Measurements from ENCODE around the gene PIP5K1A.
"Not testable (repeated sequence)": the region's sequence is repeated elsewhere in the genome, so short reads cannot be mapped to it uniquely, and the experiment has no call there.

Gene PIP5K1A

GRCh38 chr1:151166505-151166956 is 31.8 kb upstream of the PIP5K1A start:
- Histone ChIP-seq H3K27ac (ENCODE audit: insufficient read depth, low read depth, low read length, poor library complexity, severe bottlenecking) (peak overlapping the region; percentile 60), H3K27me3 (ENCODE audit: control insufficient read depth, insufficient read depth, low read length, poor library complexity, severe bottlenecking) (no peaks in the 10 kb centered on the region), H3K36me3 (ENCODE audit: control insufficient read depth, insufficient read depth, low read length) (peaks cover 4% of the 10 kb centered on the region), H3K4me3 (ENCODE audit: insufficient read depth, low read depth, low read length) (peak overlapping the region; percentile 95), H3K9me3 (ENCODE audit: control insufficient read depth, low read length) (no peaks in the 10 kb centered on the region), H3K4me1 (ENCODE audit: control insufficient read depth, insufficient read depth, low read length) (peaks cover 16% of the 10 kb centered on the region)
- WGBS, 2 experiments, result 8 to 10% methylated on average over 15 of the region's 15 CpGs

- Histone ChIP-seq H3K36me3 (ENCODE audit: control insufficient read depth, insufficient read depth, low read length) (no peaks in the 10 kb centered on the region), H3K4me1 (ENCODE audit: control insufficient read depth, insufficient read depth, low read length) (peaks cover 16% of the 10 kb centered on the region), H3K9me3 (ENCODE audit: control insufficient read depth, low read length) (no peaks in the 10 kb centered on the region), H3K4me3 (ENCODE audit: insufficient read depth, low read depth, low read length) (peak overlapping the region; percentile 95), H3K27ac (ENCODE audit: insufficient read depth, low read depth, low read length, poor library complexity, severe bottlenecking) (no peak overlapping the region), H3K27me3 (ENCODE audit: control insufficient read depth, insufficient read depth, low read length, poor library complexity, severe bottlenecking) (no peaks in the 10 kb centered on the region)
- 95% methylated on average over 6 of the region's 6 CpGs for WGBS, 2 experiments
These were observed 31.2 kb upstream of the PIP5K1A start for GRCh38 chr1:151167116-151167515.

- Histone ChIP-seq H3K27ac (ENCODE audit: insufficient read depth, low read depth, low read length, poor library complexity, severe bottlenecking) (no peak overlapping the region), H3K4me3 (ENCODE audit: insufficient read depth, low read depth, low read length) (no peak overlapping the region), H3K27me3 (ENCODE audit: control insufficient read depth, insufficient read depth, low read length, poor library complexity, severe bottlenecking) (no peaks in the 10 kb centered on the region), H3K36me3 (ENCODE audit: control insufficient read depth, insufficient read depth, low read length) (peaks cover 7% of the 10 kb centered on the region), H3K4me1 (ENCODE audit: control insufficient read depth, insufficient read depth, low read length) (peaks cover 5% of the 10 kb centered on the region), H3K9me3 (ENCODE audit: control insufficient read depth, low read length) (no peaks in the 10 kb centered on the region)
- 83 to 93% methylated on average over 4 to 5 of the region's 5 CpGs for WGBS, 2 experiments
These were observed 27.2 kb upstream of the PIP5K1A start for GRCh38 chr1:151171190-151171589.

- 95 to 99% methylated on average over 4 to 5 of the region's 6 CpGs for WGBS, 2 experiments
- peaks cover 24% of the 10 kb centered on the region for H3K36me3 ChIP-seq (ENCODE audit: control insufficient read depth, insufficient read depth, low read length)
These were observed 23.2 kb upstream of the PIP5K1A start for GRCh38 chr1:151175041-151175741.

GRCh38 chr1:151175863-151176262 is 22.5 kb upstream of the PIP5K1A start, which contains the start of gene TMOD4:
Gene TMOD4 (minus strand): TSS chr1:151175981. CDS start chr1:151174875, 1,106 bp downstream.
- 89% methylated on average over 2 to 4 of the region's 4 CpGs for WGBS, 2 experiments
- peak within 1 kb of the TSS; percentile 6 for H3K27ac ChIP-seq (ENCODE audit: insufficient read depth, low read depth, low read length, poor library complexity, severe bottlenecking)

More at GRCh38 chr1:151175041-151175741, 23.2 kb upstream of the PIP5K1A start:
- Histone ChIP-seq H3K4me1 (ENCODE audit: control insufficient read depth, insufficient read depth, low read length) (no peaks in the 10 kb centered on the region), H3K4me3 (ENCODE audit: insufficient read depth, low read depth, low read length) (no peak overlapping the region), H3K27ac (ENCODE audit: insufficient read depth, low read depth, low read length, poor library complexity, severe bottlenecking) (no peak overlapping the region), H3K27me3 (ENCODE audit: control insufficient read depth, insufficient read depth, low read length, poor library complexity, severe bottlenecking) (no peaks in the 10 kb centered on the region), H3K9me3 (ENCODE audit: control insufficient read depth, low read length) (no peaks in the 10 kb centered on the region)

GRCh38 chr1:151176514-151177045 is 21.8 kb upstream of the PIP5K1A start:
- 95% methylated on average over 17 of the region's 17 CpGs for WGBS, 2 experiments
- no peaks in the 10 kb centered on the region for H3K4me1 ChIP-seq (ENCODE audit: control insufficient read depth, insufficient read depth, low read length)
- peaks cover 34% of the 10 kb centered on the region for H3K36me3 ChIP-seq (ENCODE audit: control insufficient read depth, insufficient read depth, low read length)
- peak overlapping the region; percentile 6 for H3K27ac ChIP-seq (ENCODE audit: insufficient read depth, low read depth, low read length, poor library complexity, severe bottlenecking)
- no peaks in the 10 kb centered on the region for H3K27me3 ChIP-seq (ENCODE audit: control insufficient read depth, insufficient read depth, low read length, poor library complexity, severe bottlenecking)
- H3K4me3 ChIP-seq (ENCODE audit: insufficient read depth, low read depth, low read length), result no peak overlapping the region
- H3K9me3 ChIP-seq (ENCODE audit: control insufficient read depth, low read length), result no peaks in the 10 kb centered on the region

More at GRCh38 chr1:151175863-151176262, 22.5 kb upstream of the PIP5K1A start, which contains the start of gene TMOD4:
- no peaks in the 10 kb centered on the region for H3K4me1 ChIP-seq (ENCODE audit: control insufficient read depth, insufficient read depth, low read length)
- H3K27me3 ChIP-seq (ENCODE audit: control insufficient read depth, insufficient read depth, low read length, poor library complexity, severe bottlenecking), result no peaks in the 10 kb centered on the region
- H3K9me3 ChIP-seq (ENCODE audit: control insufficient read depth, low read length), result no peaks in the 10 kb centered on the region
- H3K4me3 ChIP-seq (ENCODE audit: insufficient read depth, low read depth, low read length), result no peak within 1 kb of the TSS
- H3K36me3 ChIP-seq (ENCODE audit: control insufficient read depth, insufficient read depth, low read length), result peaks cover 28% of the 10 kb centered on the region

GRCh38 chr1:151184211-151184610 is 14.1 kb upstream of the PIP5K1A start:
- 95 to 97% methylated on average over 9 to 10 of the region's 10 CpGs for WGBS, 2 experiments
- peaks cover 44% of the 10 kb centered on the region for H3K36me3 ChIP-seq (ENCODE audit: control insufficient read depth, insufficient read depth, low read length)

GRCh38 chr1:151187205-151187604 is 11.1 kb upstream of the PIP5K1A start:
- no peak overlapping the region for H3K27ac ChIP-seq (ENCODE audit: insufficient read depth, low read depth, low read length, poor library complexity, severe bottlenecking)
- H3K36me3 ChIP-seq (ENCODE audit: control insufficient read depth, insufficient read depth, low read length), result peaks cover 30% of the 10 kb centered on the region
- H3K9me3 ChIP-seq (ENCODE audit: control insufficient read depth, low read length), result no peaks in the 10 kb centered on the region
- peaks cover 10% of the 10 kb centered on the region for H3K4me1 ChIP-seq (ENCODE audit: control insufficient read depth, insufficient read depth, low read length)
- H3K4me3 ChIP-seq (ENCODE audit: insufficient read depth, low read depth, low read length), result no peak overlapping the region
- 100% methylated on average over 1 of the region's 1 CpG; no CpG with 5 or more reads in 1 of the 2 experiments for WGBS, 2 experiments
- H3K27me3 ChIP-seq (ENCODE audit: control insufficient read depth, insufficient read depth, low read length, poor library complexity, severe bottlenecking), result no peaks in the 10 kb centered on the region

More at GRCh38 chr1:151184211-151184610, 14.1 kb upstream of the PIP5K1A start:
- Histone ChIP-seq H3K9me3 (ENCODE audit: control insufficient read depth, low read length) (no peaks in the 10 kb centered on the region), H3K27me3 (ENCODE audit: control insufficient read depth, insufficient read depth, low read length, poor library complexity, severe bottlenecking) (no peaks in the 10 kb centered on the region), H3K4me3 (ENCODE audit: insufficient read depth, low read depth, low read length) (no peak overlapping the region), H3K4me1 (ENCODE audit: control insufficient read depth, insufficient read depth, low read length) (peaks cover 10% of the 10 kb centered on the region), H3K27ac (ENCODE audit: insufficient read depth, low read depth, low read length, poor library complexity, severe bottlenecking) (no peak overlapping the region)

GRCh38 chr1:151188667-151189066 is 9.7 kb upstream of the PIP5K1A start:
- peaks cover 16% of the 10 kb centered on the region for H3K36me3 ChIP-seq (ENCODE audit: control insufficient read depth, insufficient read depth, low read length)
- not testable (repeated sequence) for H3K27me3 ChIP-seq (ENCODE audit: control insufficient read depth, insufficient read depth, low read length, poor library complexity, severe bottlenecking); H3K27ac ChIP-seq (ENCODE audit: insufficient read depth, low read depth, low read length, poor library complexity, severe bottlenecking); H3K9me3 ChIP-seq (ENCODE audit: control insufficient read depth, low read length)
- H3K4me1 ChIP-seq (ENCODE audit: control insufficient read depth, insufficient read depth, low read length), result peaks cover 10% of the 10 kb centered on the region
- WGBS, 2 experiments, result 80 to 93% methylated on average over 8 of the region's 8 CpGs
- H3K4me3 ChIP-seq (ENCODE audit: insufficient read depth, low read depth, low read length), result peak overlapping the region; percentile 93

GRCh38 chr1:151189637-151190445 is 8.5 kb upstream of the PIP5K1A start, which contains the start of gene VPS72:
Gene VPS72 (minus strand): TSS chr1:151190197. CDS start chr1:151190121, 76 bp downstream.
- WGBS, 2 experiments, result 0 to 1% methylated on average over 41 to 42 of the region's 42 CpGs
- Histone ChIP-seq H3K27me3 (ENCODE audit: control insufficient read depth, insufficient read depth, low read length, poor library complexity, severe bottlenecking) (no peaks in the 10 kb centered on the region), H3K4me3 (ENCODE audit: insufficient read depth, low read depth, low read length) (peak within 1 kb of the TSS; percentile 93), H3K4me1 (ENCODE audit: control insufficient read depth, insufficient read depth, low read length) (peaks cover 10% of the 10 kb centered on the region), H3K36me3 (ENCODE audit: control insufficient read depth, insufficient read depth, low read length) (peaks cover 7% of the 10 kb centered on the region), H3K9me3 (ENCODE audit: control insufficient read depth, low read length) (no peaks in the 10 kb centered on the region), H3K27ac (ENCODE audit: insufficient read depth, low read depth, low read length, poor library complexity, severe bottlenecking) (peak within 1 kb of the TSS; percentile 85)

All from ectodermal cell (in vitro differentiated cells).